Left lung (tissue), 10 donors: ENCODE results near the gene TMEM39B. TPM values are rescaled to one million over a fixed set of nuclear protein-coding genes. Genes with fewer than 3 reads are reported as not detected.

Experiments
- ATAC-seq: fragments of 200-7000 bp; cut with Tn5 transposase; one replicate; pipeline ENCODE4 v1.9.1; 2020; ENCODE audit warnings: moderate library complexity
- DNase-seq, 4 donors: peaks; one replicate each; pipeline ENCODE4 v3.0.0-alpha.2; 2013 to 2020
- H3K27ac ChIP-seq, 2 donors: fragments of 200-600 bp; sonication (generic) in 1 of 2; one replicate each; pipeline versions ENCODE4 v1.5.0 to v1.8.0; 2020 to 2021
- H3K27me3 ChIP-seq, 2 donors: fragments of 200-600 bp; sonication (generic) in 1 of 2; one replicate each; pipeline versions ENCODE4 v1.5.0 to v1.8.0; 2020 to 2021
- H3K36me3 ChIP-seq, 2 donors: fragments of 200-600 bp; sonication (generic) in 1 of 2; one replicate each; pipeline versions ENCODE4 v1.5.0 to v1.8.0; 2020 to 2021
- H3K4me1 ChIP-seq, 2 donors: fragments of 200-600 bp; one replicate each; pipeline ENCODE4 v1.8.0; 2021
- H3K4me3 ChIP-seq, 2 donors: fragments of 200-600 bp; sonication (generic) in 1 of 2; one replicate each; pipeline versions ENCODE4 v1.5.0 to v1.8.0; 2020 to 2021; ENCODE audit warnings: mild to moderate bottlenecking in 1 of 2
- H3K9me3 ChIP-seq, 2 donors: fragments of 200-600 bp; sonication (generic) in 1 of 2; one replicate each; pipeline versions ENCODE4 v1.5.0 to v1.8.0; 2020 to 2021
- intact Hi-C, 2 donors: fragments of 100-400 bp; cut with DNase I; formaldehyde crosslinking; loops; one replicate each; pipeline versions ENCODE4 v1.11.2 to v1.14.2; 2022
- polyA plus RNA-seq, 6 donors: library from polyadenylated mRNA; unstranded; fragments of 120-200 nt; gene quantifications; one replicate each; pipeline ENCODE4 v1.2.1, GENCODE V29; 2013; ENCODE audit not compliant: insufficient read length in 6 of 6
- total RNA-seq, 2 donors: library from RNA; stranded (reverse); fragmentation: NEBNext Ultra II Directional; extraction: Animal tissue kit (Norgen Biotek cat#: 25700); gene quantifications; one replicate each; pipeline ENCODE4 v1.2.1, GENCODE V29; 2021
- TF ChIP-seq, protein P1 (sequence below), 2 donors: fragments of 200-600 bp; sonication (generic) in 1 of 2; IDR thresholded peaks; one replicate each; pipeline versions ENCODE4 v1.5.0 to v1.8.0; 2021; ENCODE audit warnings: antibody characterized with exemption in 2 of 2
- donor health status: DM: no; HTN: yes; CAD: no.
- donor health status: DM: no; HTN: no; CAD: no.

TMEM39B gene
- total and polyA plus RNA-seq, 8 donors, result 16.5 to 26.4 (median 23.9) TPM

DNA sequence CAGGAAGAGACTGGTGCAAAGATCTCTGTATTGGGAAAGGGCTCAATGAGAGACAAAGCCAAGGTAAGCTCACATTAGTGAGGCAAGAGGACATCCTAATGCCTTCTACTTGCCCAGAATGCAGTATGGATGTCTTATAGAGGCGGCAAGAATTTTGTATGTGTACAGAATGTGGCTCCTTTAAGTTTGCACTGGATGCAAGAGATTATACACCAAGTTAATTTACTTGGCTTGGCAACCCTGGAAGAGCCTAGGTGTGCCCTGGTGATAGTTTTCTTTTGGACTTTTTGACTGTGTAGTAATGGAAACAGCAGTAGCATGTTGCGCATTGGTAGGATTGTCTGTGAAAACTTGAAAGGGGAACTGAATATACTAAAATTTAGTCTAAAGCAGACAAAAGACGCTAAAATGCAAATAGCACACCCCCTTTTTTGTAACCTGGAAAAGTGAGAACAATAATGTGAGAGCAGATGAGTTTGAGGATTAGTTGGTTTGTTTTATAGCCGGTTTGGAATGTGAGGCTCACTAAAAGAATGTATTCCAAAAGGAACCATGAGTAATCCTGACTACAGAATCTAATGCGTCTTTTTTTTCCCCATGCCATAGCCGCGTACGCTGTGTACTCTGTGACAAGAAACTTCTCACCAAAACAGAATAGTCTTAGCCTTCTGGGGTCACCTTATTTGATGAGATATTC, 41.0 kb upstream of the TMEM39B start:
- no peaks in the 10 kb centered on the region for H3K27me3 ChIP-seq
- no peak overlapping the region for H3K27ac ChIP-seq
- no peak overlapping the region for H3K4me3 ChIP-seq
- TF ChIP-seq, protein P1, sequence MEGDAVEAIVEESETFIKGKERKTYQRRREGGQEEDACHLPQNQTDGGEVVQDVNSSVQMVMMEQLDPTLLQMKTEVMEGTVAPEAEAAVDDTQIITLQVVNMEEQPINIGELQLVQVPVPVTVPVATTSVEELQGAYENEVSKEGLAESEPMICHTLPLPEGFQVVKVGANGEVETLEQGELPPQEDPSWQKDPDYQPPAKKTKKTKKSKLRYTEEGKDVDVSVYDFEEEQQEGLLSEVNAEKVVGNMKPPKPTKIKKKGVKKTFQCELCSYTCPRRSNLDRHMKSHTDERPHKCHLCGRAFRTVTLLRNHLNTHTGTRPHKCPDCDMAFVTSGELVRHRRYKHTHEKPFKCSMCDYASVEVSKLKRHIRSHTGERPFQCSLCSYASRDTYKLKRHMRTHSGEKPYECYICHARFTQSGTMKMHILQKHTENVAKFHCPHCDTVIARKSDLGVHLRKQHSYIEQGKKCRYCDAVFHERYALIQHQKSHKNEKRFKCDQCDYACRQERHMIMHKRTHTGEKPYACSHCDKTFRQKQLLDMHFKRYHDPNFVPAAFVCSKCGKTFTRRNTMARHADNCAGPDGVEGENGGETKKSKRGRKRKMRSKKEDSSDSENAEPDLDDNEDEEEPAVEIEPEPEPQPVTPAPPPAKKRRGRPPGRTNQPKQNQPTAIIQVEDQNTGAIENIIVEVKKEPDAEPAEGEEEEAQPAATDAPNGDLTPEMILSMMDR (IDR thresholded peaks at IDR 0.05), result no peak
- peaks cover 0 to 21% of the 10 kb centered on the region in 2 donors for H3K4me1 ChIP-seq
- H3K36me3 ChIP-seq, result peaks cover 0 to 58% of the 10 kb centered on the region in 2 donors
- DNase-seq (no peak), ATAC-seq (no peak)
- intact Hi-C loops, result no loop called here
- H3K9me3 ChIP-seq, result no peaks in the 10 kb centered on the region

DNA sequence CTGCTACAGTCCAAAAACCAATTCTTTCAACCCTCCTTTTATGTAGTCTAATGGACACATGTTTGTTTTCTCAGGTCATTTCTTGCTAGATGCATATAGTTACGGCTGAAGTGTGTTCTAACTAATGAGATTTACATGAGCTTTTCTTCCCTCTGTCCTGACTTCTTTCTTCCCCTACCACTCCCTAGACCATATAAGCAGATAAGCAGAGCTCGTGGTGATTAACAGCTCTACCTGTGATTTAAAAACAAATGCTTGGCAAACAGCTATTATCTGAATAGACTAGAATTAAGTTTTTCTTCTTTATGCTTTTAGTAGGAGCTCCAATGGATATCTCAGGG, 40.5 kb upstream of the TMEM39B start:
- Histone ChIP-seq H3K27me3 (no peaks in the 10 kb centered on the region), H3K27ac (no peak overlapping the region)
- no peak for ATAC-seq

DNA sequence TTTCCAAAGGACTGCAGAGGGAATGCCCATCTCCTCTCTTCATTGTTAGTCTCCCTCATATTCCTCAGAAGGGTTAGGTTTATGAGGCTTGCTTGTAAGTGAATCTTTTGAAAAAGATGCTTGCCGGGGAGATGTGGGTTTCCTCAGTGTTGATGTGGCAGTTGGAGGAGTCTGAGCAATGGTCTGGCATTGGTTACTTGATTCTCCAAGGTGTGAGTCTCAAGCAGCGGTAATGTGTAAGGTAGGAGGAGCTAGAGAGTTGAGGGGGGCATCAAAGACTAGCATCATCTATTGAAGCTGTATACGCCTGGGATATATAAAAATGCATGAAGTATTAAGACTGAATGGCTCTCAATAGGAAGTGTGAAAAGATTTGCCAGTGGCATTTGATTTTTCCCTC, 37.6 kb upstream of the TMEM39B start:
- H3K27me3 ChIP-seq, result no peaks in the 10 kb centered on the region
- no peaks in the 10 kb centered on the region for H3K9me3 ChIP-seq
- H3K4me3 ChIP-seq, result no peak overlapping the region
- no peak overlapping the region for H3K27ac ChIP-seq
- ATAC-seq (no peak), DNase-seq (no peak)
- TF ChIP-seq, protein P1 (IDR thresholded peaks at IDR 0.05), result no peak
- peaks cover 0 to 54% of the 10 kb centered on the region in 2 donors for H3K36me3 ChIP-seq
- H3K4me1 ChIP-seq, result peaks cover 0 to 9% of the 10 kb centered on the region in 2 donors
- intact Hi-C loops, result no loop called here

More for the DNA sequence above, 40.5 kb upstream of the TMEM39B start:
- intact Hi-C loops, result no loop called here
- Histone ChIP-seq H3K4me3 (no peak overlapping the region), H3K36me3 (peaks cover 0 to 58% of the 10 kb centered on the region in 2 donors), H3K9me3 (no peaks in the 10 kb centered on the region), H3K4me1 (peaks cover 0 to 18% of the 10 kb centered on the region in 2 donors)
- no peak for DNase-seq
- TF ChIP-seq, protein P1 (IDR thresholded peaks at IDR 0.05), result no peak

DNA sequence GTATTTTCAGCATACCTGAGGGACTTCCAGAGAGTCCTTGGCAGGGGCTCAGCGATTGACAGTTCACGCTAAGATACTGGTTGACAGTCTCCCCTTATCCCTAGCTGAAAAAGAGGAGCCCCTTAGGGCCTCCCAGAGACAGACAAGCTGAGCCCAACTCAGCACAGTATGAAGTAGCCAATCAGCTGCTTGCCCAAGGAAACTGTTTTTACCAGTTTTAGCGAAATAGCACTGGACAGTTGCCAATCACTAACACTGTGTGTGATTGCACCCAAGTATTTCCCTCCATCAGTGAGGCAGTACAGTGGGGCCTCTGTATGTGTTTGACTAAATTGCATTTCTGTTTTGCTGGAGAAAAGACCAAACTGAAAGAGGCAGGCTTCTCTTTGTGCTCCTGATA, 32.0 kb upstream of the TMEM39B start:
- intact Hi-C loops, result no loop called here
- ATAC-seq (no peak), DNase-seq (no peak)
- Histone ChIP-seq H3K9me3 (no peaks in the 10 kb centered on the region), H3K36me3 (no peaks in the 10 kb centered on the region), H3K27me3 (no peaks in the 10 kb centered on the region), H3K27ac (no peak overlapping the region), H3K4me3 (no peak overlapping the region), H3K4me1 (peaks cover 0 to 5% of the 10 kb centered on the region in 2 donors)
- TF ChIP-seq, protein P1 (IDR thresholded peaks at IDR 0.05), result no peak

DNA sequence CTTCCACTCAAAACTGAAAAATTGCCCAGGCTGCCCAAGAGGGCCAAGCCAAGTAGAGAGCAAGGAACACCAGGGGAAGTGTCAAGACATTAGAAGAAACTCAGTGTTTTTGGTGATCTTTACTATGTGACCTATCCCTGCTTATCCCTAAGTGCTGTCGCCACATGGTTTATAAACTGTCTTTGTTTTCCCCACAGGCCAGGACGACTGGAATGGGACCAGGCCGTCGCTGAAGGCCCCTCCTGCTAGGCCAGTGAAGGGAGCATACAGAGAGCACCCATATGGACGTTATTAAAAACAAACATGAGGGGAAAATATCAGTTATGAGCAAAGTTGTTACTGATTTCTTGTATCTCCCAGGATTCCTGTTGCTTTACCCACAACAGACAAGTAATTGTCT, 30.4 kb upstream of the TMEM39B start:
- DNase-seq (no peak), ATAC-seq (no peak)
- H3K4me1 ChIP-seq, result peaks cover 0 to 12% of the 10 kb centered on the region in 2 donors
- no peaks in the 10 kb centered on the region for H3K9me3 ChIP-seq
- no peaks in the 10 kb centered on the region for H3K36me3 ChIP-seq
- H3K27ac ChIP-seq, result no peak overlapping the region
- TF ChIP-seq, protein P1 (IDR thresholded peaks at IDR 0.05), result no peak
- intact Hi-C loops, result no loop called here
- no peak overlapping the region for H3K4me3 ChIP-seq
- no peaks in the 10 kb centered on the region for H3K27me3 ChIP-seq
